Adrenal gland (tissue), 5 donors: Measurements from ENCODE around the gene EFCAB8.

Source experiments
- POLR2A ChIP-seq, 2 donors: fragments of 450-650 bp; IDR thresholded peaks; one replicate each; pipeline ENCODE4 v1.6.1; 2017; ENCODE audit warnings: antibody characterized with exemption in 2 of 2, mild to moderate bottlenecking in 2 of 2, moderate library complexity in 1 of 2
- TF ChIP-seq, protein P1 (sequence below), 6 experiments: fragments of 450-650 bp in 4 of 6; fragments of 200-600 bp in 2 of 6; sonication (generic) in 1 of 6; IDR thresholded peaks; 1 replicate in 5 of 6; 2 replicates in 1 of 6; pipeline versions ENCODE4 v1.5.1 to v1.8.0; 2016 to 2021; ENCODE audit warnings: antibody characterized with exemption in 6 of 6, mild to moderate bottlenecking in 2 of 6, moderate library complexity in 1 of 6
- donor health status: DM: no; HTN: no; CAD: no.

DNA sequence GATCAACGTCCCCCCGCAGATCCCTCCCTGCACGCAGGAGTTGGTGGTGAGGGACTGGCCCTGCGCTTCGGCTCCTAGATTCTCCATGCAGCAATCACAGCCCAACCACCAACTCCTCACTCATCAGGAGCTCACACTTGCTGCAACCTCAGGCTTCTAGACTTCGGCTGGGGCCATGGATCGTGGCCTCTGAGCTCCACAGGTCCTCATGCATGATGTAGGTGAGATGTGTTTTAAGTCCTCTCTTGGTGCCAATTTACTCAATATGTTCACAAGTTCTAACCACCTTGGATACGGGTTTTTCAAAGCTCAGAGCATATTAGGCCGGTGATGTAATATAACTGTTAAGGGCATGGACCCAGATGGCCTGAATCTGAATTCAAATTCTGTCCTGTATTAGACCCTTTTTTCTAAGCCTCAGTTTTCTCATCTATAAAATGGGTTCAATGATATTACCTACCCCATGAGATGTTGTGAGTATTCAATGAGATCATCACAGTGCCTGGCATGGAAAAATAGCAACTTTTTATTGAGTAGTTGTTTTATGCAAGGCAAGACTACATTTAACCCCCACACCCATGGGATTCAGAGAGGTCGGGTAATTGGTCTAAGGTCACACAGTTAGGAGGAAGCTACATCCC lies 114.5 kb downstream of the EFCAB8 start:
- no peak for TF ChIP-seq POLR2A (IDR thresholded peaks at IDR 0.05)
- TF ChIP-seq, protein P1, sequence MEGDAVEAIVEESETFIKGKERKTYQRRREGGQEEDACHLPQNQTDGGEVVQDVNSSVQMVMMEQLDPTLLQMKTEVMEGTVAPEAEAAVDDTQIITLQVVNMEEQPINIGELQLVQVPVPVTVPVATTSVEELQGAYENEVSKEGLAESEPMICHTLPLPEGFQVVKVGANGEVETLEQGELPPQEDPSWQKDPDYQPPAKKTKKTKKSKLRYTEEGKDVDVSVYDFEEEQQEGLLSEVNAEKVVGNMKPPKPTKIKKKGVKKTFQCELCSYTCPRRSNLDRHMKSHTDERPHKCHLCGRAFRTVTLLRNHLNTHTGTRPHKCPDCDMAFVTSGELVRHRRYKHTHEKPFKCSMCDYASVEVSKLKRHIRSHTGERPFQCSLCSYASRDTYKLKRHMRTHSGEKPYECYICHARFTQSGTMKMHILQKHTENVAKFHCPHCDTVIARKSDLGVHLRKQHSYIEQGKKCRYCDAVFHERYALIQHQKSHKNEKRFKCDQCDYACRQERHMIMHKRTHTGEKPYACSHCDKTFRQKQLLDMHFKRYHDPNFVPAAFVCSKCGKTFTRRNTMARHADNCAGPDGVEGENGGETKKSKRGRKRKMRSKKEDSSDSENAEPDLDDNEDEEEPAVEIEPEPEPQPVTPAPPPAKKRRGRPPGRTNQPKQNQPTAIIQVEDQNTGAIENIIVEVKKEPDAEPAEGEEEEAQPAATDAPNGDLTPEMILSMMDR (IDR thresholded peaks at IDR 0.05) = no peak
